ENCODE data around the gene AKAP1.
A peak's percentile ranks its signal among the peaks of the same experiment; 100 is the strongest.

The AKAP1 gene, protein sequence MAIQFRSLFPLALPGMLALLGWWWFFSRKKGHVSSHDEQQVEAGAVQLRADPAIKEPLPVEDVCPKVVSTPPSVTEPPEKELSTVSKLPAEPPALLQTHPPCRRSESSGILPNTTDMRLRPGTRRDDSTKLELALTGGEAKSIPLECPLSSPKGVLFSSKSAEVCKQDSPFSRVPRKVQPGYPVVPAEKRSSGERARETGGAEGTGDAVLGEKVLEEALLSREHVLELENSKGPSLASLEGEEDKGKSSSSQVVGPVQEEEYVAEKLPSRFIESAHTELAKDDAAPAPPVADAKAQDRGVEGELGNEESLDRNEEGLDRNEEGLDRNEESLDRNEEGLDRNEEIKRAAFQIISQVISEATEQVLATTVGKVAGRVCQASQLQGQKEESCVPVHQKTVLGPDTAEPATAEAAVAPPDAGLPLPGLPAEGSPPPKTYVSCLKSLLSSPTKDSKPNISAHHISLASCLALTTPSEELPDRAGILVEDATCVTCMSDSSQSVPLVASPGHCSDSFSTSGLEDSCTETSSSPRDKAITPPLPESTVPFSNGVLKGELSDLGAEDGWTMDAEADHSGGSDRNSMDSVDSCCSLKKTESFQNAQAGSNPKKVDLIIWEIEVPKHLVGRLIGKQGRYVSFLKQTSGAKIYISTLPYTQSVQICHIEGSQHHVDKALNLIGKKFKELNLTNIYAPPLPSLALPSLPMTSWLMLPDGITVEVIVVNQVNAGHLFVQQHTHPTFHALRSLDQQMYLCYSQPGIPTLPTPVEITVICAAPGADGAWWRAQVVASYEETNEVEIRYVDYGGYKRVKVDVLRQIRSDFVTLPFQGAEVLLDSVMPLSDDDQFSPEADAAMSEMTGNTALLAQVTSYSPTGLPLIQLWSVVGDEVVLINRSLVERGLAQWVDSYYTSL

DNA sequence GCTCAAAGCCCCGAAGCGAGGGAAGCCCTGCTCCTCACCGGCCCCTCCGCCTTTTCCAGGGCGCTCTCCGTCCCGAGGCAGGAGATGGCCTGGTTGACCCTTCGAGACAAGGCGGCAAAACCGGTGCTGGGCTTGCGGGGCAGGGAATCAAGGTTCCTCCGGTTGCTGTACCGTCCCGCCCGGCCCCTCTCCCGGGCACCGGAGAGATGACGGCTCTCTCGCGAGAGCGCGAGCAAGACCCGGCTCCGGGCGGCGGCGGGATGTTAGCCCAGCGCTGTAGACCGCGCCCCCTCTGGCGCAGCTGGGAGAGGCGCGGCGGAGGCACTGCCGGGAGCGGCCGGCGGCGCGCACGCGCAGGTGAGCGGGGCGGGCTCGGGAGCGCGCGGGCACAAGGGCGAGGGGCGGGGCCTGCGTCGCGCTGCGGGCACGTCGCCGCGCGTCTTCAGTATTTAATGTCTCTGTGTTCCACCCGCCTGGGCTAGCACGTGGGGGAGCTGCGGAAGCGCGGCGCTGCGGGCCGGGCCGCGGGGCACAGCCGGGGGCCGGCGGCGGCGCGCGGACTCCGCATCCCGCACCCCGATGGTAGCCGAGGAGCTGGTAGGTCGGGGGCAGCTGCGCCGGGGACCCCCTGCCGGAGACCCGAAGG, at the start of gene AKAP1:
Gene AKAP1 (plus strand): TSS at position 445 of the 646 bp plus-strand sequence. CDS start 20,219 bp downstream, outside the sequence.
- Histone ChIP-seq H3K4me3 (ENCODE audit: low read length) (peak within 1 kb of the TSS; percentile 97), H3K36me3 (ENCODE audit: control insufficient read depth, insufficient read depth, low read length) (no peaks in the 10 kb centered on the region), H3K4me1 (ENCODE audit: control insufficient read depth, insufficient read depth, low read length) (peaks cover 16% of the 10 kb centered on the region), H3K27me3 (ENCODE audit: control insufficient read depth, insufficient read depth, low read length) (no peaks in the 10 kb centered on the region), H3K27ac (ENCODE audit: low read depth, low read length) (peak within 1 kb of the TSS; percentile 98), H3K9ac (ENCODE audit: low read length) (peak within 1 kb of the TSS; percentile 96)

DNA sequence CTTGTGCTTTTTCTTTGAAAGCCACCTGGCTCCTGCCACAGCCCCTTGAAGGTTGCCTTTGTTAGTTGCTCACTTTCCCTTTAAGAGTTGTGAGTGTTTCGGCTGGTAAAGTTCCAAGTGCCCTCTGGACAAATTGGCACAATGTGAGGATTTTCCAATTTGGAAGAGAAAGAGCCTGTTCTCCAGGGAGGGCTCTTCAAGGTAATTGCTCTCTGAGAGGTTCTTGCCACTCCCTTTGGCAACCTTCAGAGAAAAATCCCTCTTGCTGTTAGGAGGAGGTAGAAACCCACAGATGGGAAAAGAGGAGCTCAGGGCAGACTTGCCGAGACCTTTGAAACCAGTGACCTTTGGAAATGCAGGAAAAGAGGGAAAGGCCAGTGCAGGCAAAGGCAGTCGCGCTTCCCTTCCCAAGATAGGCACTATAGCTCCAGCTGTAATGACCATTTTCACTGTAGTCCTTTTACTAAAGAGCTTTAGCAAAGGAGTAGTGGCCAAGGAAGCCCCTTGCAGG, 49.0 kb upstream of the AKAP1 start:
- Histone ChIP-seq H3K27ac (ENCODE audit: low read depth, low read length) (no peak overlapping the region), H3K9ac (ENCODE audit: low read length) (no peak overlapping the region), H3K27me3 (ENCODE audit: control insufficient read depth, insufficient read depth, low read length) (no peaks in the 10 kb centered on the region), H3K4me1 (ENCODE audit: control insufficient read depth, insufficient read depth, low read length) (peaks cover 2% of the 10 kb centered on the region), H3K36me3 (ENCODE audit: control insufficient read depth, insufficient read depth, low read length) (no peaks in the 10 kb centered on the region), H3K4me3 (ENCODE audit: low read length) (peak overlapping the region; percentile 9)

DNA sequence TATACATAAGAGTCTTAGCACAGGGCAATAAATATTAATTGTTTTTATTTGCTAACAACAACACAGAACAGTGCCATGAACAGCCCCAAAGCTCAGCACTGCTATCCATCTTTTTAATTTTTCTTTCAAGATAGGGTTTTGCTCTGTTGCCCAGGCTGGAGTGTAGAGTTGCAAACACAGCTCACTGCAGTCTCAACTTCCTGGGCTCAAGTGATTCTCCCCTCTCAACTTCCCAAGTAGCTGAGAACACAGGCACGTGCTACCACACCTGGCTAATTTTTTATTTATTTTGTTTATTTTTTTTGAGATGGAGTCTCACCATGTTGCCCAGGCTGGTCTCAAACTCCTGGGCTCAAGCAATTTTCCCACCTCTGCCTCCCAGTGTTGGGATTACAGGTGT, 47.6 kb upstream of the AKAP1 start:
- H3K36me3 ChIP-seq (ENCODE audit: control insufficient read depth, insufficient read depth, low read length): no peaks in the 10 kb centered on the region
- no peaks in the 10 kb centered on the region for H3K27me3 ChIP-seq (ENCODE audit: control insufficient read depth, insufficient read depth, low read length)
- H3K9ac ChIP-seq (ENCODE audit: low read length): no peak overlapping the region
- H3K4me1 ChIP-seq (ENCODE audit: control insufficient read depth, insufficient read depth, low read length): peaks cover 2% of the 10 kb centered on the region
- H3K27ac ChIP-seq (ENCODE audit: low read depth, low read length): no peak overlapping the region
- H3K4me3 ChIP-seq (ENCODE audit: low read length): no peak overlapping the region

DNA sequence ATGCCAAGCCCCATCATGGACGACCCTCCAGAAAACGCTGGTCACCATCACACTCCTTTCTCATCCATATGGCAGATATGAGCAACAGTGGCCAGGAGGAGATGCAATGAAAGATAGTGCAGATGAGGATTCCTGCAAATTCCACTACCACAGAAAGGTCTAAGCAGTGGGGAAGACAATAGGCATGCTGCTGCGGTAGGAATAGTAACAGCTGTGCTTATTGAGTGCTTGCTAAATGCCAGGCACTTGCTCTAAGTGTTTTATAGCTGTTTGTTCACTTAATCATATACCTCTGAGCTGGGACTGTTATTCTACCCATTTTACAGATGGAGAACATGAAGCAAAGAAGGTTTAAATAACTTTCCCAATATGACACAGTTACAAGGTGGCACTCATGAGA, 46.6 kb upstream of the AKAP1 start:
- Histone ChIP-seq H3K4me3 (ENCODE audit: low read length) (no peak overlapping the region), H3K36me3 (ENCODE audit: control insufficient read depth, insufficient read depth, low read length) (no peaks in the 10 kb centered on the region), H3K27ac (ENCODE audit: low read depth, low read length) (no peak overlapping the region)

DNA sequence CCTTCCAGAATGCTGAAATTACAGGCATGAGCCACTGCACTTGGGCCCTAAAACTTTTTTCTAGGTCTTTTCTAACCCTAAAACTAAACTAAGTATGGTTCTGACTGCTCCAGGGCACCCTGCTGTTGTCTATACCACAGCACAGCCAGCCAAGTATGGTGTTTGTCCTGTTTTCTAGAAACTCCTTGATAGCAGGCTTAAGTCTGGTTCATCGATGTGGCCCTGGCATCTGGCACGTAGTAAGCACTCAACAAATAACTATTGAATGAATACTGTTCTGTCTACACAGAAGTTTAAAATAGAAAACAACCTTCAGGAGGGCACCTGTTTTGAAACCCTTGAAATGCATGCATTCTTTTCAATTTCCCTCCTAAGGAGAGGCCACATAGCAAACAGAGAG, 44.5 kb upstream of the AKAP1 start:
- no peaks in the 10 kb centered on the region for H3K27me3 ChIP-seq (ENCODE audit: control insufficient read depth, insufficient read depth, low read length)

More for the DNA sequence above, 46.6 kb upstream of the AKAP1 start:
- no peak overlapping the region for H3K9ac ChIP-seq (ENCODE audit: low read length)
- H3K4me1 ChIP-seq (ENCODE audit: control insufficient read depth, insufficient read depth, low read length): peaks cover 2% of the 10 kb centered on the region
- H3K27me3 ChIP-seq (ENCODE audit: control insufficient read depth, insufficient read depth, low read length): no peaks in the 10 kb centered on the region

DNA sequence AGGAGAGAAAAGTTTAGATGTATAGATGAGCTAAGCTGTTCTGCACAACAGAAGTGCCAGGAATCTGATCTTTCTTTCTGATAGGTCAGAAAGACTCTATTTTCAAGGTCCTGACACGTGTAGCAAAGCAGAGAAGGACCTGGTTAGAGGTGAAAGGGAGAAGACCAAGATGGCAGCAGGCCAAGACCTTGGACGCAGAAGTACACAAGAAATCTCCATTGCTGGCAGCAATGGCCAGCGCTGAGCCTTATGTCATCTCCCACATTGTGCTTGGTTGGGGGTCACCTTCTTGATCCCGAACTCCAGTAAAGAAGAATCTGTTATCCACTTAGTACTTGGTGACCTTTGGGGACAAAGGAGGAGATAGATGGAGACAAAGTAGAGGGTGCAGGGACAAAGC, 41.8 kb upstream of the AKAP1 start:
- H3K9ac ChIP-seq (ENCODE audit: low read length): no peak overlapping the region
- H3K4me3 ChIP-seq (ENCODE audit: low read length): no peak overlapping the region
- no peaks in the 10 kb centered on the region for H3K27me3 ChIP-seq (ENCODE audit: control insufficient read depth, insufficient read depth, low read length)
- no peaks in the 10 kb centered on the region for H3K36me3 ChIP-seq (ENCODE audit: control insufficient read depth, insufficient read depth, low read length)
- H3K27ac ChIP-seq (ENCODE audit: low read depth, low read length): no peak overlapping the region
- H3K4me1 ChIP-seq (ENCODE audit: control insufficient read depth, insufficient read depth, low read length): no peaks in the 10 kb centered on the region

More for the DNA sequence above, 44.5 kb upstream of the AKAP1 start:
- H3K4me1 ChIP-seq (ENCODE audit: control insufficient read depth, insufficient read depth, low read length): no peaks in the 10 kb centered on the region
- no peak overlapping the region for H3K4me3 ChIP-seq (ENCODE audit: low read length)
- H3K36me3 ChIP-seq (ENCODE audit: control insufficient read depth, insufficient read depth, low read length): no peaks in the 10 kb centered on the region
- H3K9ac ChIP-seq (ENCODE audit: low read length): no peak overlapping the region
- no peak overlapping the region for H3K27ac ChIP-seq (ENCODE audit: low read depth, low read length)

DNA sequence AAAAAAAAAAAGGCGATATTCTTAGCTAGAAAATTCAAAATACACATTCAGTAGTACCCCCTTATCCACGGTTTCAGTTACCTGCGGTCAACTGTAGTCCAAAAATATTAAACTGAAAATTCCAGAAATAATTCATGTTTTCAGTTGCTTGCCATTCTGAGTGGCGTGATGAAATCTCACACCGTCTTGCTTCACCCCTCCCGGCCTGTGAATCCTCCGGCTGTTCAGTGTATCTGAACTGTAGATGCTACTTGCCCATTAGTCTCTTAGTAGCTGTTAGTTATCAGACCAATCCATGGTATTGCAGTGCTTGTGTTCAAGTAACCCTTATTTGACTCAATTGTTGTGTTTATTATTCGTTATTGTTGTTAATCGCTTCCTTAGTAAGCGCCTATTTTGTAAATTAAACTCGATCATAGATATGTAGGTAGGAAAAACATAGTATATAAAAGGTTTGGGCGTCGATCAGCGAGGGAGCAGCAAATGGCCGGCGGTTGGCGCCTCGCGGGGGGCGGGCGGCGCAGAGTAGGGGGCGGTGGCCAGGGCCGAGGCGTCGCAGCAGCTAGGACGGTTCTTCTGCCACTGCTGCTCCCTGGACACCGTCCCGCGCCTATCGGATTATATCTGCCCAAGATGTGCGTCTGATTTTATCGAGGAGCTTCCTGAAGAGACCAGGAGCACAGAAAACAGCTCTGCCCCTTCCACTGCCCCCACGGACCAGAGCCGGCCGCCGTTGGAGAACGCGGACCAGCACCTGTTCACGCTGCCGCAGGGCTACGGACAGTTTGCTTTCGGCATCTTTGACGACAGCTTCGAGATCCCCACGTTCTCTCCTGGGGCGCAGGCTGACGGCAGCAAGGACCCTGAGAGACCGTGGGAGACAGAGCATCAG, 39.8 kb upstream of the AKAP1 start:
- H3K27me3 ChIP-seq (ENCODE audit: control insufficient read depth, insufficient read depth, low read length): no peaks in the 10 kb centered on the region
- H3K36me3 ChIP-seq (ENCODE audit: control insufficient read depth, insufficient read depth, low read length): no peaks in the 10 kb centered on the region
- peak overlapping the region; percentile 65 for H3K4me3 ChIP-seq (ENCODE audit: low read length)
- no peaks in the 10 kb centered on the region for H3K4me1 ChIP-seq (ENCODE audit: control insufficient read depth, insufficient read depth, low read length)
- H3K9ac ChIP-seq (ENCODE audit: low read length): no peak overlapping the region
- H3K27ac ChIP-seq (ENCODE audit: low read depth, low read length): no peak overlapping the region

DNA sequence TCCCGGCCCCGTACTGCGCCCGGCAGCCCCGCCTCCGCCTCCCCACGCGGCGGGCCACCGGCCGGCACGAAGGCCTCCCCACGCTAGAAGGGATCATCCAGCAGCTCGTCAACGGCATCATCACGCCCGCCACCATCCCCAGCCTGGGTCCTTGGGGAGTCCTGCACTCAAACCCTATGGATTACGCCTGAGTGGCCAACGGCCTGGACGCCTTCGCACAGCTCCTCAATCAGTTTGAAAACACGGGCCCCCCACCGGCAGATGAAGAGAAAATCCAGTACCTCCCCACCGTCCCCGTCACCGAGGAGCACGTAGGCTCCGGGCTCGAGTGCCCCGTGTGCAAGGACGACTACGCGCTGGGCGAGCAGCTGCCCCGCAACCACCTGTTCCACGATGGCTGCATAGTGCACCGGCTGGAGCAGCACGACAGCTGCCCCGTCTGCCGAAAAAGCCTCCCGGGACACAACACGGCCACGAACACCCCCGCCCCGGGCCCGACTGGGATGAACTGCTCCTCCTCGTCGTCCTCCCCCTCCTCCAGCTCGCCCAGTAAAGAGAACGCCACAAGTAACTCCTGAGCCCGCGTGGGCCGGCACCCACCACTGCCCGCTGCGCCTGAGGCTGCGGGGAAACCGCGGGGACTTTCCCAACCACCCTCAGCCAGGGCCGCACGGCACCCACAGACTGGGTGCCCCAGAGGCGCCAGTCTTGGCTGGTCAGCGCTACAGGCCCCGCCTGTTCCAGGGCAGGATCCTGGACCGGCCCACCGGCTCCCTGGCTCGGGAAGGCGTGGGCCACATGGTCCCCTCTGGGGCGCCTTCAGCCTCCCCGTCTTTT, 39.0 kb upstream of the AKAP1 start:
- H3K27me3 ChIP-seq (ENCODE audit: control insufficient read depth, insufficient read depth, low read length): no peaks in the 10 kb centered on the region
- no peak overlapping the region for H3K27ac ChIP-seq (ENCODE audit: low read depth, low read length)
- H3K9ac ChIP-seq (ENCODE audit: low read length): no peak overlapping the region
- H3K4me3 ChIP-seq (ENCODE audit: low read length): peak overlapping the region; percentile 65
- H3K36me3 ChIP-seq (ENCODE audit: control insufficient read depth, insufficient read depth, low read length): no peaks in the 10 kb centered on the region
- no peaks in the 10 kb centered on the region for H3K4me1 ChIP-seq (ENCODE audit: control insufficient read depth, insufficient read depth, low read length)

DNA sequence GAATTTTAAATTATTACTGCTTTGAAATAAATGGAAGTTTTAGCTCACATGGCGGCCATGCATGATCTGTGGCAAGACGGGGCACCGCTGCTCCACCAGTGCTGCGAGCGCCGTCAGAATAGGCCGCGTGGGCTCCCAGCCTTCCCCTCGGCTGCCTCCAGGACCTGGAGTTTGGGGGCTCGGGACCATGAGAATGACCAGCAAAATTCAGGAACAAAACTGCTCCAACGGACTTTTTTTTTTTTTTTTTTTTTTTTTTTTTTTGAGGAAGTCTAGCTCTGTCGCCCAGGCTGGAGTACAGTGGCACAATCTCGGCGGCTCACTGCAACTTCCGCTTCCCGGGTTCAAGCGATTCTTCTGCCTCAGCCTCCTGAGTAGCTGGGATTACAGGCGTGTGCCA, 38.3 kb upstream of the AKAP1 start:
- Histone ChIP-seq H3K27ac (ENCODE audit: low read depth, low read length) (no peak overlapping the region), H3K4me3 (ENCODE audit: low read length) (no peak overlapping the region), H3K36me3 (ENCODE audit: control insufficient read depth, insufficient read depth, low read length) (no peaks in the 10 kb centered on the region), H3K9ac (ENCODE audit: low read length) (no peak overlapping the region), H3K4me1 (ENCODE audit: control insufficient read depth, insufficient read depth, low read length) (no peaks in the 10 kb centered on the region), H3K27me3 (ENCODE audit: control insufficient read depth, insufficient read depth, low read length) (no peaks in the 10 kb centered on the region)

DNA sequence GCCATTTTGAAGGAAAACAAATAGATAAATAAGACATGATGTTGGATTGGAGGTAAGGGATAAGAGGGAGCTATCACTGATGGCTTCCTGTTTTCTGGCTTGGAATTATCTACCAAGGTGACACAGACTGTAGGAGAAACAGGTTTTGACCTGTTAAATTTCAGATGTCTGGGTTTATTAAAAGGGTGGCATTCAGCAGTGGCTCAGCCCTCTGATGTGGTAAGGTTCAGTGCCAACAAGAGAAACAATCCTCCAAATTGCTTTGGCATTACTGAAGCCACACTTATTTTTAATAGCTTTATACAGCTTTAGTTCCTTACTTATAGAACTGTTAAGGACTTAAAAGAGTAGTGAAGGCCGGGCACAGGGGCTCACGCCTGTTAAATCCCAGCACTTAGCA, 37.0 kb upstream of the AKAP1 start:
- no peak overlapping the region for H3K4me3 ChIP-seq (ENCODE audit: low read length)
- H3K27ac ChIP-seq (ENCODE audit: low read depth, low read length): no peak overlapping the region
- H3K27me3 ChIP-seq (ENCODE audit: control insufficient read depth, insufficient read depth, low read length): no peaks in the 10 kb centered on the region
- H3K9ac ChIP-seq (ENCODE audit: low read length): no peak overlapping the region
- no peaks in the 10 kb centered on the region for H3K36me3 ChIP-seq (ENCODE audit: control insufficient read depth, insufficient read depth, low read length)
- H3K4me1 ChIP-seq (ENCODE audit: control insufficient read depth, insufficient read depth, low read length): peaks cover 3% of the 10 kb centered on the region

DNA sequence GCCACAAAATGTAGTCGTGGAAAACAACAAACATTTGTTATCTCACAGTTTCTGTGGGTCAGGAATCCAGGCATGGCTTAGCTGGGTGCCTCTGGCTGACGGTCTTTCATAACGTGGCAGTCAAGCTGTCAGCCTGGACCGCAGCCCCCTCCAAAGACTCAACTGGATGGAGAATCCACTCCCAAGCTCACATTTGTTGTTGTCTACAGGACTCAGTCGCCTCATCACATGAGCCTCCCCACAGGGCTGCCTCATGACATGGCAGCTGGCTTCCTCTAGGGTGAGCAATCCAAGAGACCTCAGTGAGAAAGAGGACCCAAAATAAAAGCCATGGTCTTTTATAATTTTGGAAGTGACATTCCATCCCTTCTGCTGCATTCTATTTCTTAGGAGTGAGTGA, 34.7 kb upstream of the AKAP1 start:
- Histone ChIP-seq H3K36me3 (ENCODE audit: control insufficient read depth, insufficient read depth, low read length) (no peaks in the 10 kb centered on the region), H3K4me1 (ENCODE audit: control insufficient read depth, insufficient read depth, low read length) (peaks cover 6% of the 10 kb centered on the region), H3K4me3 (ENCODE audit: low read length) (no peak overlapping the region), H3K9ac (ENCODE audit: low read length) (no peak overlapping the region), H3K27ac (ENCODE audit: low read depth, low read length) (no peak overlapping the region), H3K27me3 (ENCODE audit: control insufficient read depth, insufficient read depth, low read length) (no peaks in the 10 kb centered on the region)

Measured in rectal smooth muscle tissue (tissue), 1 donor.